A673 (cell line): ENCODE measurements around the gene LPP. TPM values are rescaled to one million over a fixed set of nuclear protein-coding genes. Genes with fewer than 3 reads are reported as not detected.

Source experiments
- BruUV-seq: library from RNA; stranded (reverse); fragments of 400-500 nt; replicated peaks from 2 replicates; lab custom pipeline; 2021; lab: Mats Ljungman, UMichigan
- CTCF ChIA-PET: fragments of 300-600 bp; sonication (Branson Sonifier 250); formaldehyde crosslinking; loops from one replicate; lab custom pipeline; 2022; ENCODE audit warnings: antibody characterized with exemption; lab: Charles Lee
- POLR2A ChIA-PET: fragments of 300-600 bp; sonication (Branson Sonifier 250); formaldehyde crosslinking; loops from one replicate; lab custom pipeline; 2022; ENCODE audit warnings: antibody characterized with exemption; ENCODE audit not compliant: low non-redundant PET; lab: Charles Lee
- DNase-seq: peaks from one replicate; pipeline ENCODE4 v3.0.0-alpha.2; 2015; ENCODE audit warnings: low spot score
- H3K27ac ChIP-seq: fragments of 200-600 bp; sonication (generic); 2 replicates; pipeline ENCODE4 v1.5.1; 2016; ENCODE audit warnings: mixed run types, low read depth, mild to moderate bottlenecking, mixed read lengths, antibody characterized with exemption, low read length; ENCODE audit not compliant: poor library complexity, severe bottlenecking
- H3K27me3 ChIP-seq: fragments of 200-600 bp; sonication (generic); replicated peaks from 2 replicates; pipeline ENCODE4 v1.6.1; 2017; ENCODE audit warnings: mixed run types, low read depth, mild to moderate bottlenecking, mixed read lengths, antibody characterized with exemption, low read length; ENCODE audit not compliant: insufficient read depth, poor library complexity
- H3K36me3 ChIP-seq: fragments of 200-600 bp; sonication (generic); 2 replicates; pipeline ENCODE4 v1.6.1; 2016; ENCODE audit warnings: mixed run types, mild to moderate bottlenecking, mixed read lengths, antibody characterized with exemption, low read length; ENCODE audit not compliant: insufficient read depth, poor library complexity, severe bottlenecking
- H3K4me1 ChIP-seq: fragments of 200-600 bp; sonication (generic); 2 replicates; pipeline ENCODE4 v1.6.1; 2017; ENCODE audit warnings: mixed run types, mild to moderate bottlenecking, mixed read lengths, antibody characterized with exemption, low read length; ENCODE audit not compliant: insufficient read depth, poor library complexity, severe bottlenecking
- H3K4me3 ChIP-seq: fragments of 200-600 bp; sonication (generic); 2 replicates; pipeline ENCODE4 v1.5.1; 2016; ENCODE audit warnings: low read depth, mixed run types, mild to moderate bottlenecking, mixed read lengths, low read length; ENCODE audit not compliant: poor library complexity, severe bottlenecking
- H3K9me3 ChIP-seq: fragments of 200-600 bp; sonication (generic); 2 replicates; pipeline ENCODE4 v1.6.1; 2016; ENCODE audit warnings: mixed run types, low read depth, mild to moderate bottlenecking, mixed read lengths, antibody characterized with exemption, low read length; ENCODE audit not compliant: poor library complexity, severe bottlenecking
- CTCF ChIP-seq: fragments of 300-800, 200-600 bp; sonication (generic); conservative IDR thresholded peaks from 2 replicates; pipeline ENCODE4 v1.5.1; 2017; ENCODE audit warnings: low read depth, mild to moderate bottlenecking, antibody characterized with exemption, low read length, moderate library complexity, mixed read lengths
- EZH2 ChIP-seq: fragments of 200-600 bp; sonication (generic); IDR thresholded peaks from 2 replicates; pipeline ENCODE4 v1.6.1; 2017; ENCODE audit warnings: borderline replicate concordance, low read depth, mild to moderate bottlenecking, mixed read lengths, antibody characterized with exemption, low read length; ENCODE audit not compliant: poor library complexity, severe bottlenecking
- intact Hi-C: fragments of 100-400 bp; cut with micrococcal nuclease; formaldehyde crosslinking; loops from one replicate; pipeline ENCODE4 v1.10.0; 2022; ENCODE audit not compliant: unreplicated experiment
- total RNA-seq: library from RNA; stranded (reverse); gene quantifications from 2 replicates; pipeline ENCODE4 v1.2.3, GENCODE V29; 2021

LPP gene
- total RNA-seq, 1 experiment from 2014 or later: 39.7 TPM

- Histone ChIP-seq H3K9me3 (no peaks in the 10 kb centered on the region), H3K27ac (no peak overlapping the region), H3K36me3 (no peaks in the 10 kb centered on the region), H3K27me3 (no peaks in the 10 kb centered on the region), H3K4me1 (no peaks in the 10 kb centered on the region), H3K4me3 (no peak overlapping the region)
- POLR2A ChIA-PET: no interaction called here
- CTCF ChIA-PET: no interaction called here
- no TSS peak for BruUV-seq
- no peak for DNase-seq
- TF ChIP-seq CTCF (no peak), EZH2 (no peak)
- intact Hi-C loops: no loop called here
Measured at GRCh38 chr3:188197388-188197847, 43.5 kb downstream of the LPP start.

GRCh38 chr3:188198001-188198400 lies 44.0 kb downstream of the LPP start:
- intact Hi-C loops: no loop called here
- Histone ChIP-seq H3K27ac (no peak overlapping the region), H3K36me3 (no peaks in the 10 kb centered on the region), H3K9me3 (no peaks in the 10 kb centered on the region), H3K27me3 (no peaks in the 10 kb centered on the region), H3K4me3 (no peak overlapping the region), H3K4me1 (no peaks in the 10 kb centered on the region)
- BruUV-seq: no TSS peak
- ChIA-PET POLR2A (no interaction called here), CTCF (no interaction called here)
- no peak for DNase-seq
- TF ChIP-seq CTCF (no peak), EZH2 (no peak)

- POLR2A ChIA-PET: no interaction called here
Measured at GRCh38 chr3:188198760-188199327, 44.9 kb downstream of the LPP start.

More at GRCh38 chr3:188198760-188199327, 44.9 kb downstream of the LPP start:
- Histone ChIP-seq H3K9me3 (no peaks in the 10 kb centered on the region), H3K36me3 (no peaks in the 10 kb centered on the region), H3K4me1 (no peaks in the 10 kb centered on the region), H3K27me3 (no peaks in the 10 kb centered on the region), H3K4me3 (no peak overlapping the region), H3K27ac (no peak overlapping the region)
- CTCF ChIA-PET: no interaction called here
- DNase-seq: no peak
- no TSS peak for BruUV-seq
- intact Hi-C loops: no loop called here
- no peak for TF ChIP-seq EZH2
- no peak for TF ChIP-seq CTCF
